GM18502 (cell line): ENCODE measurements around the gene ARHGAP44.

Experiments used
- ATAC-seq: cut with Tn5 transposase; IDR thresholded peaks from one replicate; pipeline ENCODE4 v1.9.1; 2021; ENCODE audit warnings: mild to moderate bottlenecking; ENCODE audit not compliant: unreplicated experiment, poor library complexity

ARHGAP44 gene, protein sequence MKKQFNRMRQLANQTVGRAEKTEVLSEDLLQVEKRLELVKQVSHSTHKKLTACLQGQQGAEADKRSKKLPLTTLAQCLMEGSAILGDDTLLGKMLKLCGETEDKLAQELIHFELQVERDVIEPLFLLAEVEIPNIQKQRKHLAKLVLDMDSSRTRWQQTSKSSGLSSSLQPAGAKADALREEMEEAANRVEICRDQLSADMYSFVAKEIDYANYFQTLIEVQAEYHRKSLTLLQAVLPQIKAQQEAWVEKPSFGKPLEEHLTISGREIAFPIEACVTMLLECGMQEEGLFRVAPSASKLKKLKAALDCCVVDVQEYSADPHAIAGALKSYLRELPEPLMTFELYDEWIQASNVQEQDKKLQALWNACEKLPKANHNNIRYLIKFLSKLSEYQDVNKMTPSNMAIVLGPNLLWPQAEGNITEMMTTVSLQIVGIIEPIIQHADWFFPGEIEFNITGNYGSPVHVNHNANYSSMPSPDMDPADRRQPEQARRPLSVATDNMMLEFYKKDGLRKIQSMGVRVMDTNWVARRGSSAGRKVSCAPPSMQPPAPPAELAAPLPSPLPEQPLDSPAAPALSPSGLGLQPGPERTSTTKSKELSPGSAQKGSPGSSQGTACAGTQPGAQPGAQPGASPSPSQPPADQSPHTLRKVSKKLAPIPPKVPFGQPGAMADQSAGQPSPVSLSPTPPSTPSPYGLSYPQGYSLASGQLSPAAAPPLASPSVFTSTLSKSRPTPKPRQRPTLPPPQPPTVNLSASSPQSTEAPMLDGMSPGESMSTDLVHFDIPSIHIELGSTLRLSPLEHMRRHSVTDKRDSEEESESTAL

DNA sequence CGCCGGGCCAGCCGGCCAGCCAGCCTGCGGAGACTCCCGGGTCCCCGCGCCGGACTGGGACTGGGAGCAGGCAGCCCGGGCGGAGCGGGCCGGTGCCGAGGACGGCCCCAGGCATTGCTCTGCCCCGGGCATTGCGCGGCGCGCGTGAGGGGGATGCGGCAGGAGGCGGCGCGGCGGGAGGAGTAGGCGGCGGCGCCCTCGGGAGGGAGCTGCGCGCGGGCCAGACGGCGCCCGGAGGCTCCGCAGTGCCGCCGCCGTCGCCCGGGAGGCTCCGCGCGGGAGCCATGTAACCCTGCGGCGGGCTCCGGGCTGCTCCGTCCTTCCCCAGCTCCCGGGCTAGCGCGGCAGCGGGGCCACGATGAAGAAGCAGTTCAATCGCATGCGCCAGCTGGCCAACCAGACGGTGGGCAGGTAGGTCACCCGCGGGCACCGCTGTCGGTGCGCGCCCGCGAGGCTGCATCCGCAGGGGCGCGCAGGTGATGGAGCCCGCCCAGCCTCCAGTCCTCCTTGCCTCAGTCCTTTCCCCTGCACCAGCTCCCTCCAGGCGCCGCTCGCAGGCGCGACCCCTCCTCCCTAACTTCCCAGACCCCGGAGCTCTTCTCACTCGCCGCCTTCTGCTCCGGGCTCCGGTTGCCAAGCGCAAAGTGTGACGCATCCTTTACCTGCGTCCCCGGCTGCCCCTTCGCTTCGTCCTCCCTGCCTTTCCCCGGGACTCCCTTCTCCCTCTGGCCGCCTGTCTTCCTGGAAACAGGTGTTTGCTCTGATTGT is at the start of gene ARHGAP44:
Gene ARHGAP44 (plus strand): TSS at position 18 of the 768 bp plus-strand sequence. CDS start 341 bp downstream, at position 359.
- ATAC-seq = peak; percentile 88

DNA sequence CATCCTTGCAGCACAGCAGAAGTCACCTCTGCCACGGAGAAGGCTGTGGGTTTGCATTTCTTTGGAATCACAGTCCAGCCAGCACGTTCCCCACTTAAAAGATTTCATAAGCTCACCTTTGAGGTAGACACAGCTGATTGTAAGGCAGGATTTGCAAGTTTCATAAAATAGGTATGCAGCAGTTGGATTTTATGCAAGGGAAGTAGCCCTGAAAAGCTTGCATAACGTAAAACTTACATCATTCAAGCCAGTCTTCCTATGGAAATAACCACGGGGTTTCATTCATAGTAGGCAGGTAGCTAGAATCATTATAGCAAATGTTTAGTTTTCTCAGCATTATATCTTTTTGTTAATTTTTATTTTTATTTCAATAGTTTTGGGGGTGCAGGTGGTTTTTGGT is 49.8 kb upstream of the ARHGAP44 start:
- ATAC-seq = no peak

DNA sequence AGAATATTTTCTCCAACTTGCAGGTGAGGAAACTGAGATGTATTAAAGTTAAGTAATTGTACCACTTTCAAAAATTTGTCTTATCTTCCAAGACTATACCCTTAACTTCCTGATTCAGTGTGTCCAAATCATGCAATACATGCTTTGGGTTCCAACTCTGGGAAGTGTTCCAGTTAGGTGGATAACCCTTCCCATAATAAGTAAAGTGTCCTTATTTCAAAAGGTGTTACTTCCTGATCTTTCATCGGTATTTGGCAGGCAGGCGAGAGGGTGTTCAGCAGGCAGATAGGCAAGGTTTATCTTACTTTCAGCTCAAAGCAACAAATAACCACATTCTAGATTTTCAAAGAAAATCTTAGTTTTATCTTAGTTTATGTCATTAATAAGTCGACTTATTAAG is 46.3 kb upstream of the ARHGAP44 start:
- ATAC-seq = no peak

DNA sequence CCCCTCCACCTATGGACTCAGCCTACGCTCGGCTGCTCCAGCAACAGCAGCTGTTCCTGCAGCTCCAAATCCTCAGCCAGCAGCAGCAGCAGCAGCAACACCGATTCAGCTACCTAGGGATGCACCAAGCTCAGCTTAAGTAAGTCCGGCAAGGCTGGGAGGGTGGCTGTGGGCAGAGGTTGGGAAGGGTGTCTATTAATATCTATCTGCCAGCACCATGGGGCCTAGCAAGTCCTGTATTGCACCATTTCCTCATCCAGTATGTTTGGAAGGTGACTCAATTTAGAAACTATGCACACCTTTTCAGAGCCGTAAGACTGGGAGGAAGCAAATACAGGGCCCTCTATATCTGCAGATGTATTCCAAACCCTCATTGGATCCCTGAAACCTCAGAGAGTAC is 45.0 kb upstream of the ARHGAP44 start:
- no peak for ATAC-seq

DNA sequence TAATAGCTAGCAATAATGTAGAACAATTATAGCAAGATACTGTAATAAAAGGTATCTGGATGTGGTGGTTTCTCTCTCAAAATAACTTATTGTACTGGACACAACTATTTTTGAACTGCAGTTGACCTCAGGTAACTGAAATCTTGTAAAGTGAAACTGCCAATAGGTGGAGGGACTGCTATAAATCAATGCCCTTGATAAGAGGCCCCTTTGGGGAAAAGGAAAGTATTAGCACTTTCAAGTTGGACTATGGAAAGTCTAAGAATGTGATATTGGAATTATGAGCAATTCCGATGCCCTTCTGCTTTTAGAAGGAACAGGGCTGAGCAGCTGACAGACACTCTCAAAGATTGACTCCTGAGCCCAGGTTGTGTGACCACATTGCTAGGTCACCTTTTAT is 44.5 kb upstream of the ARHGAP44 start:
- ATAC-seq = no peak

DNA sequence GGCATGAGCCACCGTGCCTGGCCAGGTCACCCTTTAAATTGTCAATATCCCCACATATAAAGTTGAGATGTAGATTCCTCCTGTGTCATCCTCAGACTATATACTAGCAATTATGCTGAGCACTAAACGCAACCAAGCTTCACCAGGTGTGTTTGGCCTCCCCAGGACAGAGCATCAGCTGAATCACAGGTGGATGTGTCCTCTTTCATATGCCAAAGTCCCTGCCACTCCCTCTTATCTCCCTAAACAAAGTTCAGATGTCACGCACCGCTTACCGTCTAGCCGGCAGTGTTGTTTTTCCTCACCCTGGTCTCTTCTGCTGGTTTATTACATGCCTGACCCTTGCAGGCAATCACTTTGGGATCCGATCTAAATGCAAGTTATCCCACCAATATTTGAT is 43.8 kb upstream of the ARHGAP44 start:
- ATAC-seq = no peak

DNA sequence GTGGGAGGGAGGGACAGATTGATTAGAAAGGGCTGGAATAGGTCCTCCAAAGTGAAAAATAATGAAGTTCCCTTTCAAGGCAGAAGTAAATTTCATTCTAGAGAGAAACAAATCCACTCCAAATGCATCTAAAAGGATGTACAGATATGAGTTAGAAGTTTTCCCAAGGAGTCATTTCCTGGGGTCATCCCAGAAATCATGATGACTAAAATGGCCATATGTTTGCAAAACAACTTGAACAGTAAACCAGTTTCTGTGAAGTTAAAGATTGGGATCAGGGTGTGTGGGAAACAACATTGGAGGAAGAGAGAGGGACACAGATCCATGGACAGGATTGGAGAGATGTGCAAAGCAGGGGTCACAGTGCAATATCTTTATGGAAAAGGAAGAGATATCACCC is 32.5 kb upstream of the ARHGAP44 start:
- ATAC-seq = no peak

DNA sequence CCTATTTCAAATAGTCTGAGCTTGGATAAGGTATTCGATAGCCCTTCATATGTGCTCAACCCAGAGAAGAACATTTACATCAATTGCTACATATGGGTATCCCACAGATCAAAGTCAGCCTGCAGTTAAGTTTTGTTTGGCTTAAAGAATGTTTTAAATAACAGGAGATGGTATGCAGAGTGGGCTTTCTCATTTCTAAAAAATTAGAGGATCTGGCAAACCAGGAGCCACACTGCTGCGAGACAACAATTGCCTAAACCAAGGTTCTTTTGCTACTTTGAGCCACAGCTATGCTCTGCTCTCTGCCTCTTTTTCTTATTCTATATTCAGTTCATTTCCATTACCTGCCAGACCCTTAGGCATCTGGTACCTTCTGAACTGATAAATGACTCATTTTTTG is 30.2 kb upstream of the ARHGAP44 start:
- no peak for ATAC-seq

DNA sequence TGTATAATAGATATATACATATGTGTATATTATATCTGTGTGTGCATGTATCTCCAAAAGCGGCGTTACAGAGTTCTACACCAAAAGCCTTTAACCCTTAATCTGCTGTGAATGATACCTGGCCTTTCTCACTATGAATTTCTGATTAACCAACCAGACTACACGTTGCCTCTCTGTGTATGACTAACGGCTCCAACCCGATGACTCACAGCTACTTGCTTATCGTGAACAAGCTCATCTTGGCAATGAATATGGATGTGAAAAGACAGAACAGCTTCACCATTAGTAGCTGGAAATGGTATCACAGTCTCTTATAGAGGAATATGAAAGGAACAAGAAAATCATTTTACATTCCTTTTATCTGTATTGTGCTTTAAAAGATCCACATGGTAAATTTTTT is 23.8 kb upstream of the ARHGAP44 start:
- ATAC-seq = no peak

DNA sequence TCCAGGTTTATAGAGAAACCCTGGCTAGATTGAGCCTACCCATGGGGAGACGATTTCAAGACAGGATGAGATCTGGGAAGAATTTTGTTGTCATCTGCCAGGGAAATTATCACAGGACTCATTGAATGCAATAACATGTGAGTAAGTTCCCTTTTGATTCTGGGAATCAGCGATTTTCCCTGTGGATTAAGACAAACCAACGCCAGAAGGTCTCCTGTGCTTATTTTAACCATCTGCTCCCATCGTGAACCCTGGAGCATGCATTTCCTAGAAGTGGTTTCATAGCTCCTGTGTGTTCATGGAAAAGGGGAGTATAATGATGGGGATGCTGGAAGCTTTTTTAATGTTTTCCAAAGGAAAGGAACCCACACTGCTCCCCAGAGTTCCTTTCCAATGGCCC is 21.0 kb upstream of the ARHGAP44 start:
- no peak for ATAC-seq

DNA sequence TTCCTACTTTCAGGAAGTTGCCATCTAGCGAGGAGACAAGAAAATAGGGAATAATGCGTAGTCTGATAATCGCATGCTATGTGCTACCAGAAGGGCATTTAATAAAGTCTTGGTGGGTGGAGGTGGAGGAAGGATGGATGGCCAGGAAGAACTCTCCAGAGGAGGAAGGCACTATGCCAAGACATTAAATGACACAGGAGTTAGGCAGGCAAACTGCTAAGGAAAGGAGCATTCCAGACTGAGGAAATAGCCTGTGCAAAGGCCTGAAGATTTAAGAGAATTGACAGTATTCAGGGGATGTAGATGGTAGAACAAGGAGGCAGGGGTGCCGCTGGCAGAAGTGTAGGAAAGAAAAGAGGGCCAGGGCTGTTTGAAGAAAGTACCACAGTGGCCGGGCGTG is 19.3 kb upstream of the ARHGAP44 start:
- ATAC-seq = no peak

DNA sequence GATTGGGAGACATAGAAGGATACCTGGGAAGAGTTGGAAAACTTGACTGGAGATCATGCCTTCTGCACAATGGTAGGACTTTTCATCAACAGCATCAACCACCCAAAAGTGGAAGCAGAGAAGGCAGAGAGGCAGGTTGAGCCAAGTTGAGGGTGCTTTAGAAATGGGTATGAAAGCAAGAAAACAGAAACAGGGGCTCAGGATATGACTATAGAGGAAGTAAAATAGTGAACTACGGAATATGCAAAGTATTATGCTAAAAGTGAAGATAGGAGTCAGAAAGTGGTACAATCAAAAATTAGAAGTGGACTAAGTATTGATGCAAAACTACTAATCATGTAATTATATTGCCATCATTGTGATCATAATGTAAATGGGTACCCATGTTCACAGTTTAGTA is 16.1 kb upstream of the ARHGAP44 start:
- ATAC-seq = no peak

DNA sequence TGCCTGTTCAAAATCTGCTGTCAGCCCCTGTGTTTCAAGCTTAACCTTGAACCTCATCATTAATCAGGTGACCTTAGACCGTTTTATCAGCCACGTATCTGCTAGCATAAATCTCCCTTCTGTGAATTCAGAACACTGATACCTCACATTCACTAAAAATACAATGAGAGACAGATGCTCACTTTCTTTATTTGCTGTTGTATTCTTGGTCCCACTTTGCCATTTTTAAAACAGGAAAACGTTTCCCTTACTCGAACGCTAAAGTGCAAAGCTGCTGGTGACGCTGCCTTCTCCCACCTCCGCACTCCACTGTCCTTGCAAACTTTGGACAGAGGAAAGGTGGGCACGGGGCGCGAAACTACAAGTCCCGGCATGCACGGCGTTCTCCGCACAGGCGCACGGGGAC is 220 bp upstream of the ARHGAP44 start:
- ATAC-seq = peak; percentile 95

DNA sequence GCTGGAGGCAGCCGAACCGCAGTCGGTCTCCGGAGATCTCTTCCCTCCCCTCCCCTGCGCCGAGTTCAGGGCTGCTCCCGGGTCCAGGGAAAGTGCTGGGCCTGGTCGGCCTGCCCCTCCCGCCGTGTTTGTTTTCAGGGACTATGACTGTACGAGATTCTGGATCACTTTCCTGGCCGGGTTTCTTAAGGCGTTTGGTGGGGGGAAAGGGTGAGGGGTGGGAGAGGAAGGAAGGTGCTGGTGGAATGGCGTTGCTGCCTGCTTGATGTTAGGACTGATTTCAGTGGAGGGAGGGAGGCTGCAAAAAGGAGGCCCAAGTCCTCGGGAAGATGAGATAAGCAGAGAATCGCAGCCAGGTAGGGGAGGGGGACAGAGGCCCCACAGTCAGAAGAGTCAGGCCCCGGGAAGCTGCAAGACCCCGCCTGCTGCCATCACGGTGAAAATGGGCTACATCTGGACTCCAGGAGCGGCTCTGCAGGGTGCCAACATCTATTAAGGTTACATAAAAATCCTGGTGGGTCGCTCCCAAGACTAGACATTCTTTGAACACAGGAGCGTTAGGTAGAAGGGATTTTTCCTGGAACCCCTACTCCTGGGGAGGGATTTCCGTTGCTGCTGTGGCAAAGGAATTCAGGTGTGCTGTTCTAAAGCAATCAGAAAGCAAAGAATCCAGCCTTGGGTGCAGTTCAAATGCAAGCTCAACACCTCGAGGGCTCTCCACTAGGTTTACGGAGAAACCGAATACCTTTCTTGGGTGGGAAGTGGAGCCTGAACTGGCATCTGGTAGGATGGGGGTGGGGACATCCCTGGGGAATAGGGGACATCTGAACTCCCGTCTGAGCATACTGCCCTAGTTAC is 1.2 kb downstream of the ARHGAP44 start:
- no peak for ATAC-seq

DNA sequence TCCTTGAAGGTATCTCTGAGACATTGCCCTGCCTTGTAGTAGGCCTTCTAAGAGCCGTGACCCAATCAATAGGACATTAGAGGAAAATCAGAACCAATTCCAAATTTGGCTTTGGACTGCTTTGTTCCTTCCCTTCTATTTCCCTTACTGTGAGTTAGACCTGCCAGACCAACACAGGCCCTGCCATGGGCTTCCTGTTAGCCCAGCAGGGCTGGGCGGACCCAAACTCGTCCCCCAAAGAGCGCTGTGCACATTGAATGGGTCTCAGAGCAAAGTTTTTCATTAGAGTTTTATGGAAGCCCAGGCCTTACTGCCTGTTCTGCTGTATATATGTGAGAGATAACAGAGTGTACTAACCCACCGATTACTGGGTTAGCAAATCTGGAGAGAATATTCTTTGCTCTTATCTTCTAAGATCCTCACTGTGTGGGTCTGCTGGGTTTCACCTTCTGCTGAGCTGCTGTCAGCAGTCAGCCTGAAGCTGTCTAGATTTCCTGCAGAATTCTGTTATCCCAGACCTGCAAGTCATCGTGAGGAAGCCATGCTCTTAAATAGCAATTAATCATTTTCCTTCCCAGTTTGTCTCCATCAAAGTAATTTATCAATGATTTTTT is 5.7 kb downstream of the ARHGAP44 start:
- ATAC-seq = no peak

DNA sequence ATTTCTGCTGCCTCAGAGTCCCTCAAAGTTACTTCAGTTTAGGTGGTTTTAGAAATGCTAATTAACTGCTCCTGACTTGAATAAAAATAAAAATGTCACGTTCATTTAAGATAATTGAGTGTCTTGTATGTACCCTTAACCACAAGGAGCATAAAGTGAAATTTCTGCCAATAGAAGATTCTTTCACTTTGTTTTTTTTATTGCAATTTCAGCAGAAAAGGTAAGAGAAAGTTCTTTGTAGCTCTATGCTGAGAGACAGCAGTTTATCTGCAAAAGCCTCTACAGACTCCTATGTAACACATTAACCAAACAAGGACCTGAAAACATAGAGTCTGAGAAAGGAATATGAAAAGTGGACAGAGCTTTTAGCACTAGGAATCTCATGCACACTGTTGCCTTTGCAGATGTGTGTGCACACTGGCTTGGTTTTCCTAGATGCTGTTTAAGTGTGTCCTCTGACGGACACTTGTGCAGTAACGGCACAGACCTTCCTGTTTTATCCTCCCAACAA is 11.6 kb downstream of the ARHGAP44 start:
- no peak for ATAC-seq

DNA sequence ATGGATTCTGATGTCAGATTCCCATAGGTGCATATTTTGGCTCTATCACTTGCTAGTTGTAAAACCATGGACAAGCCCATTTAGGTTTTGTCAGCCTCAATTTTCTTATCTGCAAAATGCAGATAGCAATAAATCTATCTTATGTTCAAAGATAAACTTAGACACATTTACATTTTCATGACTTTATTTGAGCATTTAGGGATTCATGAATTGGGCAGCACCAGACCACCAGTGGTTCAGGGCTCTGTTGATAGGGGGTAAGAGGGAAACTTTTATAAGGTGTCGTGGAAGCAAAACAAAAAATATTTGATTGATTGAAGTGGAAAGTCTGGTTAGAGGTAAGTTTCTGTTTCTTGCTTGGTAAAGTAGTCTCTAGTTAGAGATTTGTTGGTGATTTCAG is 17.3 kb downstream of the ARHGAP44 start:
- ATAC-seq = no peak

DNA sequence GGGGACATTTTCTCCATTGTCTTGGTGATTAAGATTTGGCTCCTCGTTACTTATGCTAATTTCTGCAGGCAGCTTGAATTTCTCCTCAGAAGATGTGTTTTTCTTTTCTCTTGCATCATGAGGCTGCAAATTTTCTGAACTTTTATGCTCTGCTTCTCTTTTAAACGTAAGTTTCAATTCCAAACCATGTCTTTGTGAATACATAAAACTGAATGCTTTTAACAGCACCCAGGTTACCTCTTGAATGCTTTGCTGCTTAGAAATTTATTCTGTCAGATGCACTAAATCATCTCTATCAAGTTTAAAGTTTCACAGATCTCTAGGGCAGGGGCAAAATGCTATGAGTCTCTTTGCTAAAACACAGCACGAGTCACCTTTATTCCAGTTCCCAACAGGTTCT is 19.4 kb downstream of the ARHGAP44 start:
- no peak for ATAC-seq

DNA sequence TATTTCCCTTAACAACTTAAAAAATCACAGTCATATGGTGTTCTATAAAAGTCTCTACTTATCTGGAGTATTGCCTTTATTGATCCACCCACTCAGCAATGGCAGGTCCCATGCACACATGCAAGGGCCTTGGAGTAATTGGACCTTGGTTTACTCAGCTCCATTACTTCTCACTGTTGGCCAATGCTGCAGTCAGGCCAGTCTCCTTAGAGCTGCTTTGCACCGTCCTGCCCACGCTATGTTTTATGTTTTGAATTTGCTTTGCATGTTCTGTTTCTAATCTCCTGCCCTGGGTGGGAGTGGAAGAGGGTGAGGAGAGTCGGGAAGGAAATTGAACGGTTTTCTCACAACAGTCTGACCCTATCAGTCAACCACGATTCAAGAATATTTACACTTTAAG is 23.6 kb downstream of the ARHGAP44 start:
- ATAC-seq = no peak
